Smooth muscle cell of bladder (primary cell): Measurements from ENCODE around the gene ACOX1. TPM values are rescaled to one million over a fixed set of nuclear protein-coding genes. Genes with fewer than 3 reads are reported as not detected.

Experiments used
- total RNA-seq: library from RNA; depleted of rRNA; stranded (reverse); fragments of >200 nt; gene quantifications from 2 replicates; pipeline ENCODE4 v1.2.3, GENCODE V29; 2014

Gene ACOX1
- 49.1 and 63.6 TPM in 2 replicates for total RNA-seq

DNA sequence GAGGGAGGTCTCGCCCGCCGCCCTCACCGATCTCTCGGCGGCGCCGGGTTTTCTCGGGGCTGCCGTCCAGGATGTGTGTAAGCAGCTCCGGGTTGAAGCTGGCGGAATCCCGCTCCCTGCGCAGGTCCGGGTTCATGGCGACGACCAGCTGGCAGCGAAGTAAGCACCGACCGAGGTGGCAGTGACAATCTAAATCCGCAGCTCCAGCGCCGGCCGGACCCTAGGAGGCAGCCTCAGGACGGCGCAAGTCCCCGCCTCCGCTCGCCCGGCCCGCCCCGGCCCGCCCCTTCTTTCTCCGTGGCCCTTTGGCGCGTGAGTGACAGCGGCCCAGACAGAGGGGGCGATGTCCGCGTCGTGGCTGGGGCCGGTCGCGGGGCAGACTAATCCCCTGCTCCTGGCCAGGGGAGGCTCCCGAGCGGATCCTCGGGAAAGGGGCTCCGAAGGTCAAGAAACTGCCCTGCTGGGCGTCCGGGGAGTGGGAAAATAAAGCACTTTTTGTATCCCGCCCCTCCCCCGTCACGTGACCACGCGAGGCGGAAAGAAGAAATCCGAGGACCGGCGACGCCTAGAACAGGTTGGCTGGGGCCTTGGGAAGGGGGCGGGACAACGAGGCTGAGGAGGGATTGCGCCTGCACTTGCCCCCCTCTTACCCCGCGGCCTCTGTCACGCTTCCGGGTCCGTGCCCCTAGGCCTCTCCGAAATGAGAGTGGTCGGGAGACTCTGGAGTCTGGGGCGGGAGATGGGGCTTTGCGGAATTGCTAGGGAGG is at the start of gene ACOX1, which contains the start of gene TEN1:
Gene ACOX1, minus strand, starts transcription at position 229 of the 767 bp plus-strand sequence. Its CDS starts 93 bp downstream, at position 136.
Gene TEN1, plus strand, starts transcription at position 303 of the 767 bp plus-strand sequence. CDS start 6,953 bp downstream, outside the sequence.

DNA sequence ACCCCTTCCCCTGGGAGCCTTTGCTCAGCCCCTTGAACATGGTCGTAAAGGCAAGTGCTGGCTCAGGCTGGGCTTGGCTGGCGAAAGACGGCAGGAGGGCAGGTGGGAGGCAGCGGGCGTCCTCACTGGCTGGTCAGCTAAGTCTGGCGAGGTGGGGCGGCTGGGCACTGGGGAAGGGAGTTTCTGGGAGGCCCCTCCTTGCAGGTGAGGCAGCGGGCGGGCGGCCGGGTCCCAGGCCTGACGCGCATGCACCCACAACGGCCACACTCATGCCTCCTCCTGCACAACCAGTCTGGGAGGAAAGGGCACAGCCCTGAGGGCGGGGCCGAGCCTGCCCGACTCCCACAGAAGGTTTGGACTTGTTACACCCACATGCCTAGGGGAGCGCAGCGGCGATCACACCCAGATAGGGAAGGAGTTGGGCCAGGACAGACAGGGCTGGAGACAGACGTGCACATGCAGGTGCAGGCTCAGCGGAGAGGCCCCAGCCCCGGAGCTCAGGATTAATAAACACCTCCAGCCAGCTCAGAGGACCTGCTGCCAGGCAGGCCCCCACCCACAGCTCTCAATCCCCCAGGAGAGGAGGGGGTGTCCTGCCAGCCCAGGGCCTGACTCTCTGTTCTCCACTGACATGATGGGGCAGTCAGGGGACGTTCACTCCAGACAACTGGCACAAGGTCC is 48.3 kb upstream of the ACOX1 start, which contains the start of gene EVPL:
Gene EVPL, minus strand, starts transcription at position 148 of the 681 bp plus-strand sequence. Its CDS starts 108 bp downstream, at position 40.

DNA sequence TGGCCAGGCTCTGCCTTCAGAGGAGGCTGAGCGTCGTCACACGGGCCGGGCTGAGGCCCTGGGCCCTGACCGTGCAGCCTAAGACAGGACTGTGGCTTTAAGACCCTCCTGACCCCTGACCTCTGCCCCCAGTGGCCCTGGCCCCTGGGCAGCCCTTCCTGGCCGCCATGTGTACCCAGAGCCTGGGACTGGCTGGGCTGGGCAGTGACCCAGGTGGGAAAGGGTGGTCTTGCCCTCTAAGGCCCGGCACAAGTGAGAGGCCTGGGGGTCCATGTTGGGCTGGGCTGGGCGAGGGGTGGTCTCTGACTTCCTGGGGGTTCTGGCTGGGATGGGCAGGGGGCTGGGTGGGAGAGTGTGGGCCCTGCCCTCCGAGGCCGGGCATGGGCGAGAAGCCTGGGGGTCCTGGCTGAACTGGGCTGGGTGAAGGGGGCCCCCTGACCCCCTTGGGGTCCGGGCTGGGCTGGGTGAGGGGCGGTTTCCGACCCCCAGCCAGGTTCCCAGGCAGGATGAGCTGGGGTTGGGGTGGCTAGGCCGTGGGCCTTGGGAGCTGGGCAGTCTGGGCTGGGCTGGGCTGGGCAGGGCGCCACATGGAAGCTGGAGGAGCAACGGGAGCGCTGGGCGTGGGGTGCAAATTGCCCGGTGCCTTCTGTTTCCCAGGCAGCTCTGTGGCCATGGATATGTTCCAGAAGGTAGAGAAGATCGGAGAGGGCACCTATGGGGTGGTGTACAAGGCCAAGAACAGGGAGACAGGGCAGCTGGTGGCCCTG is 22.0 kb upstream of the ACOX1 start, which contains the start of gene CDK3:
Gene CDK3, plus strand, starts transcription at position 101 of the 767 bp plus-strand sequence. Its CDS starts 571 bp downstream, at position 672.

DNA sequence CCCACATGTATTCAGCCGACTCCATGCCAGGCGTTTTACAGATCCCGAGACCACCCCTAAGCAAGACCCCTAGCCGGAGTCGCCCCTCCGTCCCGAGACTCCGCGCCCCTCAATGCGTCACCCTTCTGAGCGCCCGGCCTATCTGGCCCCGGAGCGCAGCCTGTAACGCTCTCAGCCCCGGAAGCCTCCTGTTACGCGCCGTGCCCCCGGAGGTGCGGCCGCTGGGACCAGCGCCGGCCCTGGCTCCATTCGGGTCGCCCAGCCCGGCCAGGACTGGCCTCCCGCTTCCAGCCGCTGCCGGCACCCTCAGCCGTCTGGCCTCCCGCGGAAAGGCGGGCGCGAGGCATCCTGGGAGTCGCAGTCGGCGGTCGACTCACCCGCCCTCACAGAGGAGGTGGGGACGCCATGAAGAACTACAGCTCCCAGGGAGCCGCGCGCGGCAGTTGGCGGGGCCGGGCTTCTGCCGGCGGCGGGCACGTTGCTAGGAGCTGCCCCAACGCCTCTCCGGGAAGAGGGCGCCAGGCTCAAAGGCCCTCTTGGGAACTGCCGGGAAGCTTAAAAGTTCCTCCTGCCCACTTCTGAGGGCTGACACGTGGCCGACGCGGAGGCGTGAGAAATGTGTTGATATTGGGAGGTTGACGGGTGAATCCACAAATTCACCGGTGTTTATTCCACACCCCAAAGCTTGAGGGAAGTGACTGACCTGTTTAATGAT is 38.1 kb downstream of the ACOX1 start, which contains the start of gene FBF1:
Gene FBF1, minus strand, starts transcription at position 316 of the 715 bp plus-strand sequence. CDS start 2,893 bp downstream, outside the sequence.

DNA sequence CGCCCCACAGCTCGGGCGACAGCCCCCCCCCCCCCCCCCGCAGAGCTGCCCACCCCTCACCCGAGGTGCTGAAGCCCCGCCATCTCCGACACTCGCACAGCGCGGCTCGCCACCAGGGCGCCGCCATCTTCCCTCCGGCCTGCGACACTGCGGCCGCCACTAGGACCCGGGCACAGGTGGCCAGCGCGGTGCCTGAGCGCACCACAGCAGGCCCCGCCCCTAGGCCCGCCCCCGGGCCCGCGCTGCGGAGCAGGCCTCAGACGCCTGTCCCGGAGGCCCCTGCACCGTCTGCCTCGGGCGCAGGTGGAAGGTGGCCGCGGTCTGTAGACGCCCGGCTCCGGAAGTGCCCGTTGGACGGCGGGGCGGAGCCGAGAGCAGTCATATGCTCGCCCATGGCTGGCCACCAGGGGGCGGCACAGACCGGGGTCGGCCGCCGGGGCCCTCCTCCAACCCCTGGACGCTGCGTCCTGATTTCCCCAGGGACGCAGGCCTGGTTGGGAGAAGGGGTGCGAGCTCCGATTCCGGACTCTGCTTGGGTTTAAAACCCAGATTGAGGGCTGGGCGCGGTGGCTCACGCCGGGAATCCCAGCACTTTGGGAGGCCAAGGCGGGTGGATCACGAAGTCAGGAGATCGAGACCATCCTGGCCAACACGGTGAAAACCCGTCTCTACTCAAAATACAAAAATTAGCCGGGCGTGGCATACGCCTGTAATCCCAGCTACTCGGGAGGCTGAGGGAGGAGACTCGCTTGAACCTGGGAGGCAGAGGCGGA is 74.0 kb downstream of the ACOX1 start, which contains the start of gene MRPL38:
Gene MRPL38, minus strand, starts transcription at position 136 of the 773 bp plus-strand sequence. Its CDS starts 9 bp downstream, at position 127.

DNA sequence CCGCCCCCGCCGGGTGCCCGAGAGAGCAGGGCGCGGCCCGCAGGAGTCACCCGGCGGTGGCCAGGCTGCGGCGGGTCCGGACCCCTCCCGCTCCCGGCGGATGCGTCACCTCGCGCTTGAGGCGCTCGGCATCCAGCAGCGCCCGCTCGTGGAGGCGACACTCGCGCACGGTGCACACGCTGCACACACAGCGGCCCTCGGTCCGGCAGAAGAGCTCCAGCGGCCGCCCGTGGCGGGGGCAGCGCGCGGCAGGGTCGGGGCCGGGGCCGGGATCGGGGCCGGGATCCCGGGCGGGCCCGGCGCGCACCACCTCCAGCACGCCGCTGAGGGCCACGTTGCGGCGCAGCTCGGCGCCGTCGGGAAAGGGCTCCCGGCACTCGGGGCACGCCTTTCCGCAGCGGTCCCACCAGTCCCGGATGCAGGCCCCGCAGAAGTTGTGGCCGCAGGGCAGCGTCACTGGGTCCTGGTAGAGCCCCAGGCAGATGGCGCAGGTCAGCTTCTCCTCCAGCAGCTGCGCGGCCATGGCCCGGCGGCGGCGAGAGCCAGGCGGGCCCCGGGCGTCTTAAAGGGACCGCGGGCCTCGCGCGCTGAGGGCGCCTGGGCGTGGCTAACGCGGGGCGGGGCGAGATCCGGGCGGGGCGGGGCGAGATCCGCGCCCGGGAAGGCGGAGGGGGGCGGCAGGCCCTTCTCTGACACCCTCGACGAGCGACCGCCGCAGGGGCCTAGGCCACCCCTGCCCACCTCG is 82.4 kb downstream of the ACOX1 start, which contains the start of gene TRIM65:
Gene TRIM65, minus strand, starts transcription at position 537 of the 745 bp plus-strand sequence. Its CDS starts 14 bp downstream, at position 523.

Other genes starting within 250 kb of the ACOX1 start
- 43.2 and 49.0 TPM in 2 replicates for gene GALK1, start 214.0 kb downstream of the ACOX1 start, total RNA-seq
- gene UNK, start 194.4 kb downstream of the ACOX1 start, total RNA-seq, result 10.0 and 15.1 TPM in 2 replicates
- gene UNC13D, start 134.8 kb downstream of the ACOX1 start, total RNA-seq, result 0.46 and 0.57 TPM in 2 replicates
- 22.3 and 22.5 TPM in 2 replicates for gene WBP2, start 123.8 kb downstream of the ACOX1 start, total RNA-seq
- 12.3 and 14.1 TPM in 2 replicates for gene TRIM47, start 100.6 kb downstream of the ACOX1 start, total RNA-seq
- 13.5 and 16.1 TPM in 2 replicates for gene TRIM65, start 82.2 kb downstream of the ACOX1 start, total RNA-seq
- gene MRPL38, start 74.3 kb downstream of the ACOX1 start, total RNA-seq, result 21.4 and 21.9 TPM in 2 replicates
- gene FBF1, start 38.1 kb downstream of the ACOX1 start, total RNA-seq, result 8.8 and 15.0 TPM in 2 replicates
- 14.1 and 15.5 TPM in 2 replicates for gene TEN1, start 74 bp upstream of the ACOX1 start, total RNA-seq
- gene CDK3, start 21.7 kb upstream of the ACOX1 start, total RNA-seq, result 0.71 and 0.92 TPM in 2 replicates
- under 0.01 TPM in 2 replicates for gene EVPL, start 48.1 kb upstream of the ACOX1 start, total RNA-seq
- gene SRP68, start 93.4 kb upstream of the ACOX1 start, total RNA-seq, result 24.6 and 45.7 TPM in 2 replicates
- gene GALR2, start 95.6 kb upstream of the ACOX1 start, total RNA-seq, result 0.14 TPM in 1 of 2 replicates, not detected in the other
- gene ZACN, start 100.0 kb upstream of the ACOX1 start, total RNA-seq, result not detected in 2 replicates
- gene EXOC7, start 124.6 kb upstream of the ACOX1 start, total RNA-seq, result 78.6 and 82.0 TPM in 2 replicates
- not detected in 2 replicates for gene FOXJ1, start 162.1 kb upstream of the ACOX1 start, total RNA-seq